Measurements from ENCODE around the gene MDM2.

DNA sequence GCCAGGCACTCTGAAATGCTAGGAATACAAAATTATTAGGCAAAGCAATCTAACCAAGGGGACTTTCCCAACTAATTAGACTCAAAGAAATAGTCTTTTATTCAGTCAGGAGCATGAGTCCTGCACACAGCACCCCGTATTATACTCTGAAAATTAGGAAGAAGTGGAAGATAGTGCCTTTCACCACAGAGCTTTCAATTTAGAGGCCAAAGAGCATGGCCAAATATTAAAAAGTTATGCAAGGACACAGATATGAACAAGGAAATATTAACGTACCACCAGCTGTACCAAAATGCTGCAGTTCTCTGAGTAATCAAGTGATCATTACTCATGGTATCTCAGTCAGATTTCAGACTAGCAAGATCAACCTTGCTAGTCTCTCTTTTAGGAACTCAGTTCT is 22.6 kb upstream of the MDM2 start:
- TF ChIP-seq RAD21 (IDR thresholded peaks at IDR 0.05; ENCODE audit: low read depth) (no peak), YY1 (IDR thresholded peaks at IDR 0.05; ENCODE audit: low read depth) (no peak), EP300 (IDR thresholded peaks at IDR 0.05; ENCODE audit: borderline replicate concordance) (no peak), TAF1 (IDR thresholded peaks at IDR 0.05; ENCODE audit: low read depth) (no peak), TCF12 (IDR thresholded peaks at IDR 0.05; ENCODE audit: low read depth) (no peak), CEBPB (IDR thresholded peaks at IDR 0.05) (no peak), NFIC (IDR thresholded peaks at IDR 0.05) (no peak)
- TF ChIP-seq, protein P1, sequence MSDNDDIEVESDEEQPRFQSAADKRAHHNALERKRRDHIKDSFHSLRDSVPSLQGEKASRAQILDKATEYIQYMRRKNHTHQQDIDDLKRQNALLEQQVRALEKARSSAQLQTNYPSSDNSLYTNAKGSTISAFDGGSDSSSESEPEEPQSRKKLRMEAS (IDR thresholded peaks at IDR 0.05) = no peak
- TF ChIP-seq, protein P2, sequence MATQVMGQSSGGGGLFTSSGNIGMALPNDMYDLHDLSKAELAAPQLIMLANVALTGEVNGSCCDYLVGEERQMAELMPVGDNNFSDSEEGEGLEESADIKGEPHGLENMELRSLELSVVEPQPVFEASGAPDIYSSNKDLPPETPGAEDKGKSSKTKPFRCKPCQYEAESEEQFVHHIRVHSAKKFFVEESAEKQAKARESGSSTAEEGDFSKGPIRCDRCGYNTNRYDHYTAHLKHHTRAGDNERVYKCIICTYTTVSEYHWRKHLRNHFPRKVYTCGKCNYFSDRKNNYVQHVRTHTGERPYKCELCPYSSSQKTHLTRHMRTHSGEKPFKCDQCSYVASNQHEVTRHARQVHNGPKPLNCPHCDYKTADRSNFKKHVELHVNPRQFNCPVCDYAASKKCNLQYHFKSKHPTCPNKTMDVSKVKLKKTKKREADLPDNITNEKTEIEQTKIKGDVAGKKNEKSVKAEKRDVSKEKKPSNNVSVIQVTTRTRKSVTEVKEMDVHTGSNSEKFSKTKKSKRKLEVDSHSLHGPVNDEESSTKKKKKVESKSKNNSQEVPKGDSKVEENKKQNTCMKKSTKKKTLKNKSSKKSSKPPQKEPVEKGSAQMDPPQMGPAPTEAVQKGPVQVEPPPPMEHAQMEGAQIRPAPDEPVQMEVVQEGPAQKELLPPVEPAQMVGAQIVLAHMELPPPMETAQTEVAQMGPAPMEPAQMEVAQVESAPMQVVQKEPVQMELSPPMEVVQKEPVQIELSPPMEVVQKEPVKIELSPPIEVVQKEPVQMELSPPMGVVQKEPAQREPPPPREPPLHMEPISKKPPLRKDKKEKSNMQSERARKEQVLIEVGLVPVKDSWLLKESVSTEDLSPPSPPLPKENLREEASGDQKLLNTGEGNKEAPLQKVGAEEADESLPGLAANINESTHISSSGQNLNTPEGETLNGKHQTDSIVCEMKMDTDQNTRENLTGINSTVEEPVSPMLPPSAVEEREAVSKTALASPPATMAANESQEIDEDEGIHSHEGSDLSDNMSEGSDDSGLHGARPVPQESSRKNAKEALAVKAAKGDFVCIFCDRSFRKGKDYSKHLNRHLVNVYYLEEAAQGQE (IDR thresholded peaks at IDR 0.05; ENCODE audit: low read depth) = no peak
